ENCODE results near the gene ASB5.

ASB5 gene

GRCh38 chr4:176258135-176258534 lies 10.9 kb downstream of the ASB5 start:
- no peak overlapping the region for H3K4me3 ChIP-seq (replicated peaks; ENCODE audit: low read depth, low read length)
- no peak for DNase-seq (ENCODE audit: low read depth)
- TF ChIP-seq CTCF (IDR thresholded peaks at IDR 0.05; ENCODE audit: low read length, missing control alignments): no peak

GRCh38 chr4:176256921-176257320 lies 12.1 kb downstream of the ASB5 start:
- TF ChIP-seq CTCF (IDR thresholded peaks at IDR 0.05; ENCODE audit: low read length, missing control alignments): no peak
- H3K4me3 ChIP-seq (replicated peaks; ENCODE audit: low read depth, low read length): no peak overlapping the region
- no peak for DNase-seq (ENCODE audit: low read depth)

GRCh38 chr4:176242764-176243347 lies 26.2 kb downstream of the ASB5 start:
- no peak overlapping the region for H3K4me3 ChIP-seq (replicated peaks; ENCODE audit: low read depth, low read length)
- DNase-seq (ENCODE audit: low read depth): no peak
- TF ChIP-seq CTCF (IDR thresholded peaks at IDR 0.05; ENCODE audit: low read length, missing control alignments): no peak

DNA sequence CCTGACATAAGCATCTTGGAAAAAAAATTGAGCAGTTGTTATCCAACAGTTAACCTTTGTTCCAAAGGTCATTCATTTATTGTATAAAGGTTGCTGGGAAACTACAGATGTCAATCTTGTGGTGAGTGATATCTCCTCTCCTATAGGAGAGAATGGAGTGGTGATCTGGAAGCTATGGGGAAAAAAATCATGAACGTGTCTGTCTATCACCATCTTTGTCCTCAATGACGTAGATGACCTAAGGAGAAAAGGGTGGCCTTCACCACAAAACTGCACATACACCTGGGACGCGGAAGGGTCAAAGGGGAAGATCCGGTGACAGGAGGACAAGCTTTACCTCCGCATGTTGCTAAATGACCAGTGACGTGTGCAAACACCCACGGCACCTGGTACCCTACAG lies 27.3 kb downstream of the ASB5 start:
- DNase-seq (ENCODE audit: low read depth): no peak
- TF ChIP-seq CTCF (IDR thresholded peaks at IDR 0.05; ENCODE audit: low read length, missing control alignments): no peak
- H3K4me3 ChIP-seq (replicated peaks; ENCODE audit: low read depth, low read length): no peak overlapping the region

DNA sequence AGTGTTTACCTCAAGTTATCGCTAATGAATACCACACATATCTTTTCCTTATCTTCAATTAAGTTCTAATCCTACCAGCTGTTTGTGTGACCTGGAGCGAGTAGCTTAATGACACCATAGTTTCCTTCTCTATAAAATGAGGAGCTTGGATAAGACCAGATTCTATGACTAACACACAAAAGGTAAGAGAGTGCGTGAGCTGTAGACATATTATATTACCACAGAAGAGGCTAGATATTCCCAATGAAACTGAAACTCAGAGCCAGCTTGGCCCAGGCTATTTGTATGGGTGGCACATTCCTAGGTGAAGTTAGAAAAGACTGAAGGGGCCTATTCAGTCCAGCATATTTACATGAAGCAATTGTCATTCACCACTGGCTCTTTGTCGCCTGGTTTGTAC lies 30.2 kb downstream of the ASB5 start:
- peak; percentile 37 for DNase-seq (ENCODE audit: low read depth)
- H3K4me3 ChIP-seq (replicated peaks; ENCODE audit: low read depth, low read length): no peak overlapping the region
- TF ChIP-seq CTCF (IDR thresholded peaks at IDR 0.05; ENCODE audit: low read length, missing control alignments): no peak

DNA sequence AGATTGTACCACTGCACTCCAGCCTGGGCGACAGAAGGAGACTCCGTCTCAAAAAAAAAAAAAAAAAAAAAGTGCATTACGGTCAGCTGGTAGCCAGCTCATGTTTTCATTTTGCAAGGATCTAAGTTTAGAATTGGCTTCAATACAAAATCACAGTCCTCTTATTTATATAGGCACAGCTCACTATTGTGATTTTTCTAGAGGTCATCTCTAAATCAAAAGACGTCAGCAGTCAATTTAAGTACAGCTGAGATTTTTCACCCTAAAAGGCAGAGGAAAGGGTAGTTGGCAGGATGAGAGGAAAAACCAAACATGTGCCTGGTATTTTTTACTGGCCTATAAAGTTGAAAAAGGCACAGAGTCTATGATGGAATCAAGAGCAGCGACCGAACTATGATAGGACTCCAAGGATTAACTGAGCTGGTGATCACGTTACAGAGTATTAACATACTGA lies 30.8 kb downstream of the ASB5 start:
- no peak for TF ChIP-seq CTCF (IDR thresholded peaks at IDR 0.05; ENCODE audit: low read length, missing control alignments)
- no peak overlapping the region for H3K4me3 ChIP-seq (replicated peaks; ENCODE audit: low read depth, low read length)
- peak; percentile 91 for DNase-seq (ENCODE audit: low read depth)

- H3K4me3 ChIP-seq (replicated peaks; ENCODE audit: low read depth, low read length): no peak overlapping the region
- no peak for DNase-seq (ENCODE audit: low read depth)
- TF ChIP-seq CTCF (IDR thresholded peaks at IDR 0.05; ENCODE audit: low read length, missing control alignments): no peak
These were observed 32.1 kb downstream of the ASB5 start for GRCh38 chr4:176236946-176237345.

Measured in fibroblast of pulmonary artery (primary cell).